G401 (cell line): ENCODE measurements around the gene EFNB2. TPM values are rescaled to one million over a fixed set of nuclear protein-coding genes. Genes with fewer than 3 reads are reported as not detected.

Experiments used
- DNase-seq: peaks from one replicate; pipeline ENCODE4 v3.0.0-alpha.2; 2015; ENCODE audit warnings: low spot score
- in situ Hi-C: cut with HindIII; loops from 2 replicates; pipeline ENCODE4 v1.10.0; 2016; ENCODE audit warnings: low sequenced_read_pairs, mixed read lengths
- total RNA-seq: library from RNA; depleted of rRNA; stranded (reverse); fragments of >200 nt; shearing (Covaris generic); gene quantifications from 2 replicates; pipeline ENCODE4 v1.2.3, GENCODE V29; 2014

Gene EFNB2
- total RNA-seq, 1 experiment from 2014 or later = 2.7 TPM

- no peak for DNase-seq
- in situ Hi-C loops = no loop called here
Measured at GRCh38 chr13:106492588-106493475, 42.6 kb downstream of the EFNB2 start.

DNA sequence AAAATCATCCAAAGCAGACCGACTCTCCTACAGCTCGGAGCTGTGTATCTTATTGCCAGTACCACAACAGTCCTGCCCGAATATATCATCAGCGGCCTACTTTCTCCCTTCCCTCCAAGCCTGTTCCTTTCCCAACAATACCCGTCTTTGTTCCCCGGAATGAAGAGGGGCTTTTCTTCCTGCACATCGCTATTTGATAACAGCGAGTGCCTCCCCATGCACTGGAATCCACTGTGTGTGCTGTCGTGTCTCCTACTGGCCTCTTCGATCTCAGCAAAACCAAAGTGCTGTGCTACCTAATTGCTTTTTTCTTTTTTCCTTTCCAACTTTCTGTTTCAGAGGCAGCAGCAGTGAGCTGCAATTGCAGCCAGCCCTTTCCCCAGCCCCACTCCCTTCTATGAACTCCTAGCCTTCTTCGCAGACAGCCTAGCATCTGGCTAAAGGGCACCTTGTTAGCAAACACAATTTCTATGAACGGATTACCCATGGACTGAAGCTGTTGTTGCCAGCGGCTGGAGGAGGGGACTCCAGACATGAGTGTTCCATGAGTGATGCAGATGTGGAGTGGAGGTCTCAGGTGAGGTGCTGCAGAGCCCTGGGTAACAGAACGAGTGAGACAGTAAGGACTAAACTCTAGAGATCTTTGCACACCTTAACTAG, 43.4 kb downstream of the EFNB2 start:
- DNase-seq = no peak
- in situ Hi-C loops = no loop called here

GRCh38 chr13:106491463-106491862, 44.0 kb downstream of the EFNB2 start:
- in situ Hi-C loops = no loop called here
- DNase-seq = no peak

DNA sequence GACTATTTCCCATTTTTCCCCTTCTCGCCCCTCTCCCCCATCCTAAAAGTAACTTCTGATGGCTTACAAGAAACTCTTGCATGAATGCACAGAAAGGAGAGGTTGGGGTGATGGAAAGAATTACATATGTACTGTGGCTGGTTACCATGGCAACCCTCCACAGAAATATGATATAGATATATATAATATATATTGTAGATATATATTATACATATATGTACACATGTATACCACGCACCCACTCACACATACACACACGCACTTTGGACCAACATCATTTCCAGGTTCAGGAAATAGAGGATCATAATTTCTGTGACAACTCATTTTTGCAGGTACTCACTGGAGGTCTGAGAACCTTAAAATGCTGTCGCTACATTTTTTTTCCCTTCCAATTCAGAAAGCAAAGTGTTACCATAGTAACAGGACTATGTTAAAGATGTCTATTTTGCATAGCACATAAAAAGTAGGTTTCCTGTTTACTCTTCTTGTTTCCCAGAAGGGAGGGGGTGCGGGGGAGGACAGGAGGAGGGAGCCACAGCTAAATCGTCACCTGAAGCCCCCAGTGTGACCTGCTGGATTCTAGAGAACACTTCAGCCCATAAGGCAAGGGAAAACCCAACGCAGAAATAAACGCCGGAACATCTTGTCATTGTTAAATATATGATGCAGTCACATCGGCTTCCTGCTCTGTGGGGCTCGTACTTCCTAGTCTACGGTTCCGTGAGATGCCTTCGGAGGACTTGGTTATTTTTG, 44.7 kb downstream of the EFNB2 start:
- DNase-seq = no peak
- in situ Hi-C loops = no loop called here

DNA sequence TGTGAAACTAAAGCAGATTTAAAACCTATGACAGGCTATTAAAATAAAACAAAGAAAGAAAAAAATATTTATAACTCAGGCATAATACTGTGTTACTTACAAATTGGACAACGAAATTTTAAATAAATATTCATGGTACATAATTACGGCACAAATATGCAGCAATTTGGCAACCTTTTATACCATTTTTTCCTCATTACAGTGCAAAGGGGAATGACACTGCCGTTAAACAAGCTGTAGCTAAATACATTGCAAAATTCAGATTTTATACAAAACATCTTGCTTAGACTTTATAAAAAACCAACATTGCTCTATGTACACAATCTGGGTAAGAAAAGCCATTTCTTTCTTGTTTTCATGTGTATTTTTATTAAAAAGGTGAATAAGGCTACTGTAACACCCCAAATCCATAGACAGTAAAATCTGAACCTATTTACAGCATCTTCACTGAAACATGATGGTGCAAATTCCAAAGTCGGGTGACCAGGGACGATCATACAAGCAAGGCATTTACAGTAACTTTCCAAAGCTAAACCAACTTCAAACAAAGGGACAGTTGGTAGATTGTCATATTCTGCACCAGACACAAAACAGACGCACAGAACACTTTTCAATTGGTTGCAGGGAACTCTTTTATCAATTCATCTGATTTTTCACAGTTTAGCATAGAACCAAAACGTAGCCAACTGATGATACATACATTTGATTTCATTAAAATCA, 45.5 kb downstream of the EFNB2 start:
- in situ Hi-C loops = no loop called here
- DNase-seq = no peak

DNA sequence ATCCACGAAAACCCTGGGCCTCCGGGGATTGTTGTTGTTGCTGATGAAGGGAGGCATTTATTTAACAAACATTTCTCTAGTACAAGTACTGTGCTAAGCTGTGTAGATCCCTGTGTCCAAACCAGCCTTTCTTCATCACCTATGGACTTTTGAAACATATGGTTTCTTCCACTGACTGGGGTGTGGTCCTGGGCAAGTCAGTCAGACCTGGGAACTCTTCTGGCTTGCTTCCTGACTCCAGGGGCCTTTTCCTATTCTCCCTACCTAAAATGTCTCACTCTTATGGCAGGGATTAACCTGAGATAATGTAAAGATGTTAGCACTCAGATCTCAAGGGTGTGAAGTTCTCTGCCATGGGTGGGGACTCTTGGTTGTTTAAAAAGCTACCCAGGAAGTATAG, 46.8 kb downstream of the EFNB2 start:
- no peak for DNase-seq
- in situ Hi-C loops = no loop called here

DNA sequence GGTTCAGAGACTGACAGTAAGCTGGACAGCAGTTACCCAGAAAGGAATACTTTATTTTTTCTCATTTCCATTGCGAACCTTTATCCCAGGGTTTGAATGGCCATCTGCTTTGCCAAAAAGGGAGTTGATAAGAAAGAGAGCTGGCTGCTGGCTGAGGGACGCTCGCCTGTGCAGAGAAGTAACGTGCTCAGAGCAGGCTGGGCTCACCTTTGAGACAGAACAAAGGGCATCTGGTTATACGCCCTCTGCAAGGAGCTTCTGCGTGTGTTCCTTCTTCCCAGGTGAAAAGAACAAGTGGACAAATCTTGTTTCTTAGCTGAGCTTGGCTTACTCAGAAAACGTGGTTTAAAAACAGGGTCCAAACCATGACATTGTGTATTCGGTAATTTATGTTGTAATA, 47.4 kb downstream of the EFNB2 start:
- no peak for DNase-seq
- in situ Hi-C loops = no loop called here

DNA sequence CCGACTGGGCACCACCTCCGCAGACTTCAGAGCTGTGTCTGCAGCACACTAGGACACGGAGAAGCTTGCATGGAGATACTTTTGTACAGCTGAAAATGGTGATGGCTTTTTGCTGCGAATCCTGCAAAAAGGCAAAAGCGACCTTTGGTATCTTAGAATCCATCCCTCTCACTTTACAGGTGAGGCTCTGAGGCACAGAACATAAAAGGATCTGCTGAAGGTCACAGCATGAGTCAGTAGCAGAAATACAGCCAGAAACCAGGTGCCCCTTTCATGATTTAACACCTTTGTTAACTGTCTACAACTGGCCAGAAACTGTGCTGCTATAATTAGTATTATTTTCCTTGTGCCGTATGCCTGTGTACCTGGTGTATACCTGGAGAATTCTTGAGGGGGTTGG, 48.3 kb downstream of the EFNB2 start:
- in situ Hi-C loops = no loop called here
- no peak for DNase-seq

- in situ Hi-C loops = no loop called here
- DNase-seq = no peak
Measured at GRCh38 chr13:106486287-106486686, 49.2 kb downstream of the EFNB2 start.

DNA sequence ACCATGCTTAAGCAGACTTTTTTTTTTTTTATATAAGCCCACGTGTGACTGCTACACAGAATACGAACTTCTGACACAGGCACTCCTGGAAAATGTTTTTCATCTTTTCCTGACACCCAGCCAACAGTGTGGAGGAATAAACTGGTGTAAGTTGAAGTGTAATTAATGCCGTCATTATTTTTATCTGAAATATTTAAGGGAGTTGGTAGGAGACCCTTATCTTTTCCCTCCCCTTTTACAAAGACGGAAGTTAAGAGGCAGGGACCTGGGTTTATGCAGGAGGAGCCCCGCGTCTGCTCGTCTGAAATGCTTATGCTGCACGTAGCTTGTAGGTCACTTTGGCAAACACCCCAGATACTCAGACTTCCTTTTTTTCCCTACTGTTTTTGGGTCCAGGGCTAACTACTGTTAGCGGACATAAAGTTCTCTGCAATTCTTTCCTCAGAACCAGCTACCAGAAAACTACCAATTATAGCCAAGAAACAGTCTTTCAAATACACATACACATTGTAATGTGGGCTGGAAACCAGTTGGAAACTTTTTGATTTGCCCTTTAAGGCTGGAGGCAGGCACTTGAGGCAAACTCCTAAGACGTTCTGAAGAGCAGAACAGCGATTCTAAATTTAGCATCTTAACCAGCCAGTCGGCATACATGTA, 50.8 kb downstream of the EFNB2 start:
- DNase-seq = no peak
- in situ Hi-C loops = no loop called here

GRCh38 chr13:106484084-106484483, 51.4 kb downstream of the EFNB2 start:
- DNase-seq = no peak

DNA sequence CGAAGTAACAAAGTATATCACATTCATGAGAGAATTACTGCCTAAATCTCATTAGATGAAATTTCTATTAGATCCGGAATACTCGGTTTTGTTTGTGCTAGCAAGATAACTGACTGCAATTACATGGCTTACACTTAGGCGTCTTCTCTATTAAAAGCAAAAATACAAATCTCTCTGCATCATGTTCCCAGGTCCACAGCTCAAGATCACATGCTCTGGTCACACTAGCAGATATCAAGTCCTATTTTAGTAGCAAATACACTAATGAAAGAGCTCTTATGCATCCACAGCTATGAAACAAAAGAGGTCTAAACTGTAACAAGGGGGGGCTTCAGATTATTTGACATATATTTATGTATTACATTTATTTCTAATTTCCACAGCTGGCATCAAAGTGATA, 53.5 kb downstream of the EFNB2 start:
- in situ Hi-C loops = no loop called here
- DNase-seq = no peak

More at GRCh38 chr13:106484084-106484483, 51.4 kb downstream of the EFNB2 start:
- in situ Hi-C loops = no loop called here

DNA sequence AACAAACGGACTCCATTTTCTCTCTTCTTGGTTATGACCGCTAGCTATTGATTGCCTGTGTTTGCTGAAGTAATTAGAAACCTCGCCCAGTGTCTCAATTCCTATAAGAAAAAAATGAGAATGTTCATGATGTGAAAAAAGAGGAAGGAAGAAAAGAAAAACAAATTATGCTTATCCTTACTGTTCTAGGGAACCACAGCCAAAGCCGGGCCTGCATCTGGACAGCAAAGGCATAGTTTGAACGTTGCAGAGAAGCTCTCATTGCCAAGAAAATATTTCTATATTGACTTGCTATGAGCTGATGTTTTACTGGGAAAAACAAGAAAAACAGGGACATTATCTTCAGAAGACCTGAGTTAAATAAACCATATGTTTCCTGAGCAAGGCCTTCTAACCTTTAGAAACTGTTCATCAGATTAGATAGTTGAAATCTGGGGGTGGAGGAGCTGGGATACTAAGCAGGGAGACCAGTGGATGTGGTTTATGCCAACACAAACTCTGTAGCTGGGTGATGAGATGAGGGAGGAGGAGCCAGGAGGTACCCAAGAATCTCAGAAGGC, 55.0 kb downstream of the EFNB2 start:
- in situ Hi-C loops = no loop called here
- no peak for DNase-seq

GRCh38 chr13:106479929-106480328, 55.5 kb downstream of the EFNB2 start:
- in situ Hi-C loops = no loop called here
- no peak for DNase-seq

GRCh38 chr13:106478116-106478515, 57.3 kb downstream of the EFNB2 start:
- in situ Hi-C loops = no loop called here
- no peak for DNase-seq

- in situ Hi-C loops = no loop called here
Measured at GRCh38 chr13:106477303-106477702, 58.2 kb downstream of the EFNB2 start.

GRCh38 chr13:106475852-106476251, 59.6 kb downstream of the EFNB2 start:
- in situ Hi-C loops = no loop called here
- no peak for DNase-seq

More at GRCh38 chr13:106477303-106477702, 58.2 kb downstream of the EFNB2 start:
- DNase-seq = no peak

- no peak for DNase-seq
- in situ Hi-C loops = no loop called here
Measured at GRCh38 chr13:106474912-106475311, 60.5 kb downstream of the EFNB2 start.

DNA sequence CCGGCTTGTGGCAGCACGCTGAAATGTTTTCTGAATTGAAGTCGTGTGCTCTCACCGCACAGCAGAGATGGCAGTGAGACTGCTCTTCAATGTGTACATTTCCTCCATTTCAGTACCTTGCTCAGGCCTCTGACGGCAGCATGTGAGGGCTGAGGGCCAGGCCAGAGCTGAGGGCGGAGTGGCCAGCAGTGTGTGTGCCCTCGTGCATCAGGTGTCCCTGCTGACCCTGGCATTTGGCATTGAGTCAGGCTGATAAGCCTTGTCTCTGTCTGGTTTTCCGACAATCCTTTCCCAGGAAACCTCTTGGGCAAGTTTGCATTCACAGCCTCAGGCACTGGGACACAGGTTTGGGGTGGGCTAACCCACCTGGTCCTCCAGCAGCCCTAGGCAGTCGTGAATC, 62.3 kb downstream of the EFNB2 start:
- in situ Hi-C loops = no loop called here
- DNase-seq = no peak
